COLO829 (cell line): ENCODE data around the gene PLA2G15.

ENCODE experiments used
- DNase-seq: peaks from one replicate; pipeline ENCODE4 v3.0.0; 2012; ENCODE audit warnings: low spot score

PLA2G15 gene

DNA sequence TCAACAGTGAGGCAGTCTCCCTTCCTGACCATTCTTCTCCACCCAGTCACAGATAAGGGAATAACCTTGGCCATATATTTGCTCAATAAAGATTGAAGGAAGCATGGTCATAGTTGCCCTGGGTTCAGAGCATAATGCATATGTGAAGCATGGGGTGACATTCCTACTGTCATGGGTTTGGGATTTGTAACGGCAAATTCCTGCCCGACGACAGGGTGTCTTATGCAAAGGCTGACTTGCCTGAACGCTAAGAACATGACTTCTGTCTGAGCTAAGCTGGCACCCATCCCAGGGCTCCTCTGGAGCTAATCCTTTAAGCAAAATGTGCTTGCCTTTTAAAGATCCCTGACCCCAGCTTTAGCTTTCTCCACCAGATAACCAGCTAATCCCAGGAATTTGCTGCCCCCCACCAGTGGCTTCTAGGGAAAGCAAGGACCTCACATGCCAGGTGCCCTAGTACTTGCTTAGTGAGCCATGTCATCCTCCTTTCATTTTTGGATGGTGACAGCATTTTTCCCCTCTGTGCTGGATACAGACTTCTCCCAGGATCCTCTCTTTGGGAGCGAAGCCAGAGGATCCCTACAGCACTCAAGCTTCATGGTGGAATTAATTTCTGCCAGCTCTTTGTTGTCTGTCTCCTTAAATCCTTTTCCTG is 53.9 kb downstream of the PLA2G15 start:
- no peak for DNase-seq

DNA sequence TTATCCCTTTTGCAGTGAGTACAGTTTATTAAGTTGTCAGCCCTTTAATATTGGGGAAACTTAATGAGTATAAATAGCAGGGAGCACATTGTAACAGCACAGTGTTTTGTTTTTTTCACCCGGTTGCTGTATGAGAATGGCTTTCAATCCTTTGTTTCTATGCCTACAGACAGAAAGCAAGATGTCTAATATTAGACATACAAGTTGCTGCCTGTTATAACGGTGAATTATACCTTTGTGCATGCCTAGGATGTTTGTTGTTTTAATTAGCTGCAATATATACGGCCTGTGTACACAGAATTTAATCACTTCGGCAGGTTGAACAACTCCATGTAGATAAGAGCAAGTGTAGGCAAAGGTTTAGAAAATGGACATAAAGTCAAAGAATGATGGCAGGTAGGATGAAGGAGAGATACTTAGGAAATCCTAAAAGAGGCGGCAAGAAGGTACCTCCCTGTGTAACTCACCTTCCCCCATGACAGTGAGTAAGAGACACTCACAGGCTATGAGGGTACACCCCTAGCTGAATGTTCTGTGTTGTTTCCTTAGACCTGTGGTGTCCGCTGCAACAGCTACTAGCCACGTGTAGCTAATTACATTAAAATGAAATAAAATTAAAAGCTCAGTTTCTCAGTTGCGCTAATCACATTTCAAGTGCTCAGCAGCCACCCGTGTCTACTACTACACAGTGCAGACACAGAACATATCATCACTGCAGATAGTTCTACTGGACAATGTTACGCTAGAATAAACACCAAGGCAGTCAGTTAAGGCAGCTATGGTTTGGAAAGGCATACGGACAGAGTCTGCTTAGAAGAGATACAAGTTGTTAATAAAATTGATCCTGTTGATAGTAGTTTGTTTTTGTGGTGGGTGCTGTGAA is 54.6 kb downstream of the PLA2G15 start:
- DNase-seq = no peak

GRCh38 chr16:68300734-68301459 is 55.7 kb downstream of the PLA2G15 start:
- no peak for DNase-seq

- no peak for DNase-seq
These were observed 61.5 kb downstream of the PLA2G15 start for GRCh38 chr16:68306633-68307032.

DNA sequence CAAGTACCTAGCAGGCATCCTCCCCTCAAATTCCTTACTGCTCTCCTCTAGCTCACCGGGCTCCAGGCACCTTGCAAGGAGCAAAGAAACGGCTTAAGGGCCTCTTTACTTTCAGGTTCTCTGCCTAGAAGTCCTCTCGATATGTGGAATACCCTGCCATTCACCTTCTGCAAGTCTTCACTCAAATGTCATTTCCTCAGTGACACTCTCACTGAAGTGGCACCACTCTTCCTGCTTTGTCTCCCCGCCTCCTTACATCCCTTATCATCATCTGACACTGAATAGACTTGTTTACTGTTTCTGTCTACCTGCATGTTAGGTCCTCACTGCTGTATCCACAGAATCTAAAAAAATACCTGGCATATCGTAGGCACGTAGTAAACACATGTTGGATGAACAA is 64.6 kb downstream of the PLA2G15 start:
- DNase-seq = no peak

DNA sequence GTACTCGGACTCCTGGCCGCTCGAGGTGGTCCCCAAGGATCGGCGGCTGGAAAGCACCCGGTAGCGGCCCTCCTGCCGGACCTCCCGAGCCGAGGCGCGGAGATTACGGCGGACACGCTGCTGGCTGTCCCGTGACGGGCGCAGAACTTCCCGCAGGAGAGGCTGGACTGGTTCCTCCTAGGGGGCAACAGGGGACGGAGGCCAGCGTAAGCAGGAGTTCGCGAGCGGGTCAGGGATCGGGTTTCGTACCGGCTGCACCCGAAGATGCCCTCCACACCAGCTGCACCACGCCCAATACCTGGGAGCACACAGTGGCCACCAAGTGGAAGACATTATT is 65.2 kb downstream of the PLA2G15 start:
- no peak for DNase-seq
